Fibroblast of villous mesenchyme (primary cell): Measurements from ENCODE around the gene RPL12. TPM values are rescaled to one million over a fixed set of nuclear protein-coding genes. Genes with fewer than 3 reads are reported as not detected.

ENCODE experiments used
- DNase-seq: peaks from one replicate; pipeline ENCODE4 v3.0.0-alpha.2; 2010; ENCODE audit warnings: low read depth
- H3K4me3 ChIP-seq: 2 replicates; pipeline ENCODE4 v1.5.1; 2011; ENCODE audit warnings: low read depth, mild to moderate bottlenecking, low read length
- CTCF ChIP-seq: IDR thresholded peaks from 2 replicates; pipeline ENCODE4 v1.5.1; 2012; ENCODE audit warnings: low read depth, mild to moderate bottlenecking, low read length; ENCODE audit not compliant: insufficient read depth
- total RNA-seq: library from RNA; depleted of rRNA; stranded (reverse); fragments of >200 nt; gene quantifications from 2 replicates; pipeline ENCODE4 v1.2.3, GENCODE V29; 2012

RPL12 gene
- total RNA-seq, 1 donor = 844 TPM

GRCh38 chr9:127419348-127419747, 31.9 kb downstream of the RPL12 start:
- no peak for TF ChIP-seq CTCF
- peak overlapping the region; percentile 1 for H3K4me3 ChIP-seq
- DNase-seq = no peak

- H3K4me3 ChIP-seq = no peak overlapping the region
- DNase-seq = no peak
- TF ChIP-seq CTCF = peak; percentile 21
Measured at GRCh38 chr9:127418037-127418471, 33.2 kb downstream of the RPL12 start.

- H3K4me3 ChIP-seq = no peak overlapping the region
- TF ChIP-seq CTCF = no peak
- DNase-seq = peak; percentile 65
Measured at GRCh38 chr9:127417131-127418036, 33.8 kb downstream of the RPL12 start.

GRCh38 chr9:127415657-127416056, 35.5 kb downstream of the RPL12 start:
- peak; percentile 29 for DNase-seq
- no peak overlapping the region for H3K4me3 ChIP-seq
- TF ChIP-seq CTCF = no peak

- H3K4me3 ChIP-seq = no peak overlapping the region
- no peak for DNase-seq
- no peak for TF ChIP-seq CTCF
Measured at GRCh38 chr9:127415141-127415540, 36.1 kb downstream of the RPL12 start.

GRCh38 chr9:127411122-127411521, 40.1 kb downstream of the RPL12 start:
- H3K4me3 ChIP-seq = no peak overlapping the region
- no peak for DNase-seq
- no peak for TF ChIP-seq CTCF
